Measurements from ENCODE around the gene DAPK1.

The DAPK1 gene

GRCh38 chr9:87622098-87622497 is 124.4 kb downstream of the DAPK1 start:
- DNase-seq (ENCODE audit: extremely low read depth, low read depth): no peak
- no peak for TF ChIP-seq CTCF (IDR thresholded peaks at IDR 0.05; ENCODE audit: low read depth, low read length)

DNA sequence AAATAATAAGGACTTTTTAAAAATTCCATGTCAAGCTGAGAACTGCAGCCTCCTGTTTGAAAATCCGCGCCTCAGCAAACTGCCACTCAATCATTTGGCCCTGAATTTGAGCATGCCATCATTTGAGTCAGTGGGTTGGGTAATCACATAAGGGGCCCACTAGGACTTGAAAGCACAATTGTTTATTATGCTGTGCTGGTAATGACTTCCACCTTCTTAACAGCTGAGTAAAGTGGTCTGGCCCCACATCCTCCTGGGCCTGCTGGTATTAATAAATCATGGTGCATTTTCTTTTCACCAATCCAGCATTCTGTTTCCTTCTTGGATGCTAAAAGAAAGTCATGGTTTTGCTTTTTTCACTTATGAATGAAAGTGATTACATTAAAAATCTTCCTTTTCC is 125.3 kb downstream of the DAPK1 start:
- no peak for TF ChIP-seq CTCF (IDR thresholded peaks at IDR 0.05; ENCODE audit: low read depth, low read length)
- DNase-seq (ENCODE audit: extremely low read depth, low read depth): no peak

DNA sequence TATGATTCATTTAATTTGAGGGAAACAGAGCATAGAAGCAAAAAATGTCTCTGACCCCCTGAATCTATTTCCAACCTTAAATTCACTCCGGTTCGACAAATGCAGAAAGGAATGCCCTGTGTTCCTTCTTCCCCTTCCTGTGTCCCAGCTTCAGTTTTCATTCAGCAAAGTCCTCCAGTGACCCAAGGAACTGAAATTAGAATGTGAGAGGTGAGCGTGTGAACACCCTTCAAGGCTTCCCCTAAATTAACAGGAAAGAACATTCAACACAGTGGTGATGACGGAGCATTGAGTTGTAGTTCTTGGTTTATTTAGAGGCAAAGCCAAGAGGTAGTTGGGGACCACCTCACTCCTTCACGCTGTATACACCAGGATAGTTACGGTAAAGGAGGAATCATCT is 130.7 kb downstream of the DAPK1 start:
- no peak for TF ChIP-seq CTCF (IDR thresholded peaks at IDR 0.05; ENCODE audit: low read depth, low read length)
- no peak for DNase-seq (ENCODE audit: extremely low read depth, low read depth)

DNA sequence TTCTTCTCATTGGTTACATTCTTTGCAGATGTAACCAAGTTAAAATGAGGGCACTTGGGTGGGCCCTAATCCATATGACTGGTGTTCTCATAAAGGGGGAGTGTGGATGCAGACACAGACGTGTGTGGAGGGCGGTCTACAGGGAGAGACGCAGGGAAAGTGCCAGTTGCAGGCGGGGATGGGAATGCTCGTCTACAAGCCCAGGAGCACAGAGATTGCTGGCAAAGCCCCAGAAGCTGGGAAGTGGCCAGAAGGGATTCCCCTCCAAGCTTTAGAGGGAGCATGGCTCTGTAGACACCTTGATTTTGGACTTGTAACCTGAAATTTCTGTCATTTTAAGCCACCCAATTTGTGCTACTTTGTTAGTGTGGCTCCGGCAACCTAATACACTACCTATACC is 131.4 kb downstream of the DAPK1 start:
- no peak for TF ChIP-seq CTCF (IDR thresholded peaks at IDR 0.05; ENCODE audit: low read depth, low read length)
- DNase-seq (ENCODE audit: extremely low read depth, low read depth): no peak

- DNase-seq (ENCODE audit: extremely low read depth, low read depth): no peak
- no peak for TF ChIP-seq CTCF (IDR thresholded peaks at IDR 0.05; ENCODE audit: low read depth, low read length)
These were observed 132.6 kb downstream of the DAPK1 start for GRCh38 chr9:87630266-87630665.

DNA sequence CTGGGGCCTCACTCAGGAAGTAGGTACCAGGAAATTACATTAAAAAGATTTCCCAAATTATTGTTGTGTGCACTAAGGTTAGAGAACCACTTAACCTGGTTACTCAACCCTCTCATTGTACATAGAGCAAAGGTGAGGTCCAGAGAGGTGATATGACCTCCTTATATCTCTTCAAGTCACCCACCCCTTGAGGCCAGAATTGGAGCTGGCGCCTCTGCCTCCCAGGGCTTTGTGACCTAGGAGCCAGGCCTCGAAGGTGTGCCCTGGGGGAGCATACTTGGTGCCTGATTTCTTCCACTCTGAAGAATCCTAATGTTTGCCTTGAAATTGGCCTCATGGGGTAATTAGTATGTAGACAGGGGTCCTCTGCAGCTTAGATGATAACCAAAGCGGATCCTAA is 133.2 kb downstream of the DAPK1 start:
- DNase-seq (ENCODE audit: extremely low read depth, low read depth): no peak
- no peak for TF ChIP-seq CTCF (IDR thresholded peaks at IDR 0.05; ENCODE audit: low read depth, low read length)

- no peak for DNase-seq (ENCODE audit: extremely low read depth, low read depth)
- TF ChIP-seq CTCF (IDR thresholded peaks at IDR 0.05; ENCODE audit: low read depth, low read length): no peak
These were observed 138.2 kb downstream of the DAPK1 start for GRCh38 chr9:87635656-87636501.
